GM18907 (cell line): ENCODE measurements around the gene C1QTNF9B.

Source experiments
- ATAC-seq: cut with Tn5 transposase; IDR thresholded peaks from one replicate; pipeline ENCODE4 v1.9.1; 2021; ENCODE audit warnings: mild to moderate bottlenecking, moderate library complexity; ENCODE audit not compliant: unreplicated experiment

Gene C1QTNF9B

DNA sequence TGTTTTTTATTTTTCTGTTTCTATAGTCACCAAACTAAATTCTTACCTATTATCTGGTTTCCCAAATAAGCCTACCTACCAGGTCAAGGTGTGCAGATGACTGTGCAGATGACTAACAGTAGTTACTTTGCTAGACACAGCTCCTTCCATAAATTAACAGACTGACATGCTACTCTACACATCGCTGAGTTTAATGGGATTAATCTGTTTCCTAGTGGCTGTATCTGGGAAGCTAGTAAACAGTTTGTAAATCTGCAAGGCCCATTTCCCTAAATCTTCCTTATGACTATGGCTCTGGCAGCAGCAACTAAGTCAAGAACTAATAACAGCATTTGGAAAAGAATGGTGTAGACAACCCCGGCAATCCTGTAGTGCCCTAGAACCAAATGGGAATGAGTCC is 36.0 kb downstream of the C1QTNF9B start:
- ATAC-seq = no peak

GRCh38 chr13:23859904-23860303 is 37.4 kb downstream of the C1QTNF9B start:
- ATAC-seq = no peak

GRCh38 chr13:23859455-23859854 is 37.8 kb downstream of the C1QTNF9B start:
- ATAC-seq = no peak

DNA sequence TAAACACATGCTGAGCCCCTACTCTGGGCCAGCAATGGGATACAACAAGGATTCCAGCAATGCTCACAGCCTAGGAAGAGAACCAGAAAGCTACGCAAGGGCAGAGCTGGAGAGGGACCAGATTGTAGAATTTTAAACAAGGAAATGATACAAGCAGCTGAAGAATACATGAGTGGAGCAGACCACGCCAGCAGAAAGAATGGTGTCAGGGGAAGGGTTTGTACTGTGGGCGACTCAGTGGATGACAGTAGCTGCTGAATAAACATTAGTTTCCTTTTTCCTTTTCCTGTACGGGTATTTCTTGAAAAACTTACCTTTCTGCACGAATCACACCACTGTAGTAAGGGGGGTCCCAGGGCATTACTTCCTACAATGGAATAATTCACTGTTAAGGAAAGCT is 38.8 kb downstream of the C1QTNF9B start:
- ATAC-seq = no peak

DNA sequence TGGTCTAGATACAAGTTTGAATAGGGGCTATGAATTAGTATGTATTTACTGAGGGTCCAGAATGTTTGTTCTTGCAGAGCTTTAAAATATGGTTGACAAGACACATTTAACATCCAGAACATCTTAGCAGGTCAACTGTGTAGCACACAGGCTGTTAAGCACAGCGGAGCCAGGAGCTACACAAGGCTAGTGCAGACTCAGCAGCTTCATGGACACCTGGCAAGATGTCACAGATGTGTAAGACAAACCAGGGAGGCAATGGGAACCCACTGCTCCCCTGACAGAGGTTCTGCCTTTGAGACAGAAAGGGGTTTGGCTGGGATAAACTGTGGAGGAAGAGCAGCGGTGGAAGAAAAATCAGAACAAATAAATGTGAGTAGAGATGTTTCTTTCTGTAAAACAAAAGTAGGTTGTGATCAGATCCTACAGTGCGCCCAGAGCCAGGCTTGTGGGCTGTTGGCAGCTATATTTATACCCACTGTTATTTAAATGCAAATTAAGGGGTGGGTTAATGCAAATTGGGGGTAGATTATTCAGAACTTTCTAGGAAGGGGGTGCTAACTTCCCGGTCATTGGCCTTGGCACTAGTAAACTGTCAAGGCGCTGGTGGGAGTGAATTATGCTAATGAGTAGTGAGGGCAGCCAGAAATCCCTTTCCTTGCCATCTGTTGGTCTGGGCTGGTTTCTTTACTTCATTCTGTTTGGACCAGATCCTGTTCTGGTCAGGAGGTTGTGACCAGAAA is 41.1 kb downstream of the C1QTNF9B start:
- ATAC-seq = no peak

DNA sequence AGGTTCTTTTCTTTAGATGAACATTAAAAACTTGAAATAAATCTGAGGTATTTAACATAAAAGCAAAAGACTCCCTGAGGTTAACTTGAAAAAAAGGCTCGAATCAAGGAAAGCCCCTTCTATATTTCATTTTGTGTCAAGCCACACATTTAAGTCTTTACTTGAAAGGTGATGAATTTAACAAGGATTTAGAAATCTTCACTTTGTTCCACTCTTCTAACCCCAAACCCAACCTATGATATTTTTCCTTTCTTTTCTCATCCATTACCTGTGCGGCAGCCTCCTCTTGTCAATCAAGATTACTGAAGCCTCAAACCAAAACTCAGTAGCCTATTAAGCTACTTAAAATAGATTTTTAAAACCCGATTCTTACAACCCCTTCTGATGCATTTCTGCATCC is 41.9 kb downstream of the C1QTNF9B start:
- ATAC-seq = no peak

DNA sequence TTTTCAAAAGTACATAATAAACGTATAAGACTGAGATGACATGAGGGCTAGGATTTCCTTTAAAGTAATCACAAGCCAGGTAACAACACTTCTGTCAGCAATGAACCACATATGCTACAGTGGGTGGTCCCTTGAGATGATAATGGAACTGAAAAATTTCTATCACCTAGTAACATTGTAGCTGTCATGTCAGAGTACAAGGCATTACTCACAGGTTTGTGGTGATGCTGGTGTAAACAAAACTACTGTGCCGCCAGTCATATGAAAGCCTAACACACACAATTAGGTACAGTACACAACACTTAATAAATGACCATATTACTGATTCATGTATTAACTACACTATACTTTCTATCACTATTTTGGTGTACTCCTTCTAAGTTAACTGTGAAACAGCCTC is 45.0 kb downstream of the C1QTNF9B start:
- peak; percentile 46 for ATAC-seq

DNA sequence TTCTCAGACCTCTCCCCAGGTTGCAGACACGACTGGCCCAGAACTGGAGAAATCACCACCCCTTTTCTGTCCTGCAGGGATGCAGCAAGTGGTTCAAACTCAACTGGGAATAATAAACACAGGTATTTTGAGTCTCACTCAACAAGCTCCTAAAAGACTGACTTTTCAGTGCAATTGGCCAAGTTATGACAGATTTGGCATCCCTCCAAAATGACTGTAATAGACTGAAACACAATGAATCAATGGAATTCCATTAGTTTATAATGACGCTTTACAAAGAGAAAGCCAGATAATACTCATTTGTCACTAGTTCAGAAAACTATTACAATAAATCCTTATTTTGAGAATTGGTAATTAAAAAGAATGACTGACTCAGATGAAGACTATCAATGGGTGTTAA is 46.2 kb downstream of the C1QTNF9B start:
- no peak for ATAC-seq

DNA sequence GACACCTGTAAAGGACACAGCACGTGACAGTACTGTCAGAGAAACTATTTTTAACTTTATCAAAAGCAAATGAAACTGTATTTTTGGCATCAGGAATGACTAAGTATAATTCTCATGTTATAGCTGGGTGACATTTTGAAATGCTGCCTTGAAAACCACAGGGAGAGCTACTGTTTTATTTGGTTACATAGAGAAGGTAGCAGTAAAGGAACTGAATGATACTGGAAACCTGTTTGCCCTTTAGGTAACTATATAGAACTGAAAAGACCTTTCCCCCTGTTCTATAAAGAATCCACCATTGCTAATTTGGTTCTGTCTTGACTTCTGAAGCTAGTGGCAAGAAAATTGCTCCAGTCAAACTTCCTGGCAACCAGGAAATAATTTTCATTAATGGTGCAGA is 47.2 kb downstream of the C1QTNF9B start:
- no peak for ATAC-seq

- no peak for ATAC-seq
These were observed 47.6 kb downstream of the C1QTNF9B start for GRCh38 chr13:23849670-23850069.

GRCh38 chr13:23848646-23849141 is 48.6 kb downstream of the C1QTNF9B start:
- no peak for ATAC-seq

DNA sequence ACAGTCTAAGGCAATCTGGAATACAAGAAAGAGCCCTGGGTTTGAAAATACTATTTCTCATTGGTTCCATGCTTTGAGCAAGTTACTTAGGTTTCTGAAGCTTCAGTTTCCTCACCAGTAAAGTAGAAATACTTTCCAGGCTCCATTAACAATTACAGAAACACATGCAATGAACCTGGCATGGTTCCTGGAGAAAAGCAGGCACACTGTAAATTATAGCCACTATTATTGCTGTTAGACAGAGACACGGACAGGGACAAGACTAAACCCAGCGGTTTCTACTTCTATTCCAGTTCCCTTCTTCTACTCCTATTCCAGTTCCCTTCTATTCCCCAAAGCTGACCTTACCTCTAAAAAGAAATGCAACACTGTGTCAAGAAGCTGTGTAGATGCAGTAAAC is 49.3 kb downstream of the C1QTNF9B start:
- no peak for ATAC-seq

GRCh38 chr13:23847497-23847896 is 49.8 kb downstream of the C1QTNF9B start:
- no peak for ATAC-seq

DNA sequence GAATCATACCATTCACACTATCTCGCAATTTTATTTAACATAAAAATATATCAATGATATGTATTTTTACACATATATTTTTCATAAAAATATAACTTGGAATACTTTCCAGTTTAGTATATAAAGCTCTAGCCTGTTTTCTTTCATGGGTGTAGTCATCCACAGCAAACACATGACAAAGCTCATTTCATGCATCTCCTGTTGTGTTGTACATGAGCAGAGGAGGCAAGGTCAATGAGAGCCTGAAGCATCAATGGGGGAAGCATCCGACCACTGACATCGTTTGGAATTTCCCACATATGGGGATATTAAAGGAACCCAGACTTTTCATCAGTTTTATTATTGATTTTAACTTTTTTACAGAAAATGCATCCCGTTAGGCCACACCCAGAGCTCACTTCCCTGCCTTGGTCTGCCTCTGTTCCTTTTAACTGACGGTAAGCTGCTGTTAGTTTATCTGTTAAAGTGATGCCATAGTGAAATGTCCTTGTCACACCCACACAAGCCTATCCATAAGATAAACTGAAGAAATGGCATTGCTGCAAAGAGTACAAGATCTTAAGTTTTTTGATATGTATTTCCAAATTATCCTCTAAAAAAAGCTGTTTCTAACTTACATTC is 52.1 kb downstream of the C1QTNF9B start:
- no peak for ATAC-seq

- no peak for ATAC-seq
These were observed 53.2 kb downstream of the C1QTNF9B start for GRCh38 chr13:23844132-23844531.

DNA sequence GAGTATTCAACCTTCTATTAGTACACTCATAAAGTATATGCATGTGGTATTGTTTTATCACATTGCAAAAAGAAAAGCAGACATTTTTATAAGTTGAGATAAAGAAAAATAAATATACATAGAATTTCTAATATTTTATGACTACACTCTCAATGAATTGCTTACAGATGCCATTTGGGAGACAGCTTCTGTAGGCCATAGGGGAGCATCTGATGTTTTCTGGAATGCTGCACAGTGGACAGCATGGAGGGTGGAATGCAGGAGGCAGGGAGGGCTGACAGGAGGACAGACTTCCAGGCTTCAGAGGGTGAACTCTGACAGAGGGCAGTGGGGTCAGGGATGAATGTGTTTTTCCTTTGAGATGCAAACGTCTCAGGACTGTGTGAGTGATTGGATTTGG is 53.9 kb downstream of the C1QTNF9B start:
- ATAC-seq = no peak

- ATAC-seq = no peak
These were observed 54.9 kb downstream of the C1QTNF9B start for GRCh38 chr13:23842406-23842805.
